ENCODE data around the gene PSMC5.
"Not testable (repeated sequence)": the region's sequence is repeated elsewhere in the genome, so short reads cannot be mapped to it uniquely, and the experiment has no call there.

The PSMC5 gene

GRCh38 chr17:63850401-63850800, 23.2 kb downstream of the PSMC5 start:
- H3K4me3 ChIP-seq (ENCODE audit: low read depth, low read length), result no peak overlapping the region
- DNase-seq (ENCODE audit: low read depth), result no peak
- TF ChIP-seq CTCF (IDR thresholded peaks at IDR 0.05; ENCODE audit: control insufficient read depth, extremely low read depth, insufficient read depth), result no peak

- TF ChIP-seq CTCF (IDR thresholded peaks at IDR 0.05; ENCODE audit: control insufficient read depth, extremely low read depth, insufficient read depth), result no peak
- no peak overlapping the region for H3K4me3 ChIP-seq (ENCODE audit: low read depth, low read length)
- DNase-seq (ENCODE audit: low read depth), result no peak
These were observed 26.0 kb downstream of the PSMC5 start for GRCh38 chr17:63853260-63853659.

DNA sequence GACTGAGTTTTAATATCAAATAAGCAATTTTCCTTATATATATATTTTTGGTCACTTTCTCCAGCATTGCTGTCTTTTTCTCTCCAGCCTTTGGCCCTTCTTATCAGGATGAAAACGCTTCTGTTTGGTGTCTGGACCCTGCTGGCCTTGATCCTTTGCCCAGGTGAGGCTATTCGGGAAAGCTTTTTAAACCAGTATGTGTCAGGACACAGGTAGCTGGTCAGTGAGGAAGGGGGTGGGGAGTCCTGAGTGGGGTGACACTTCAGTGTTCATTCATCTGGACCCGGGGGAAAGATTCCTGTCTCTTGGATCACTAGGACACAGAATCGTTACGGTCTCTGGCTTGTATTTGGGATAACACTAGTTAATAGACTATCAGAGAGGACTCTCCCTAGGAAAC, 27.5 kb downstream of the PSMC5 start:
- no peak for TF ChIP-seq CTCF (IDR thresholded peaks at IDR 0.05; ENCODE audit: control insufficient read depth, extremely low read depth, insufficient read depth)
- H3K4me3 ChIP-seq (ENCODE audit: low read depth, low read length), result no peak overlapping the region
- DNase-seq (ENCODE audit: low read depth), result no peak

DNA sequence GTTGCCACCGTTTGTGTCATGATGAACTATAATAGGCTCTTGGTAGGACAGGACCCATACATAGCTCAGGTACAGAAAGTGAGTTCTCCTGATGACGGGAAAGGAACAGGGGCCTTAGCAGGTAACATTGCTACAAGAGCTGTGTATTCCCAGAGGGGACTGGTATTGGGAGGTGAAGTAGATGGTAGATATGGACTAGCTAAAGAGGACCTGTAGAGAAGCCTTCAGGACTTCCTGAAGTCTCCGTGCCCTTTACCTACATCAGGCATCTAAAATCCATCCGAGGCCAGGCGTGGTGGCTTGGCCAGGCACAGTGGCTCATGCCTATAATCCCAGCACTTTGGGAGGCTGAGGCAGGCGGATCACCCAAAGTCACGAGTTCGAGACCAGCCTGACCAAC, 28.0 kb downstream of the PSMC5 start:
- no peak for TF ChIP-seq CTCF (IDR thresholded peaks at IDR 0.05; ENCODE audit: control insufficient read depth, extremely low read depth, insufficient read depth)
- no peak for DNase-seq (ENCODE audit: low read depth)
- no peak overlapping the region for H3K4me3 ChIP-seq (ENCODE audit: low read depth, low read length)

DNA sequence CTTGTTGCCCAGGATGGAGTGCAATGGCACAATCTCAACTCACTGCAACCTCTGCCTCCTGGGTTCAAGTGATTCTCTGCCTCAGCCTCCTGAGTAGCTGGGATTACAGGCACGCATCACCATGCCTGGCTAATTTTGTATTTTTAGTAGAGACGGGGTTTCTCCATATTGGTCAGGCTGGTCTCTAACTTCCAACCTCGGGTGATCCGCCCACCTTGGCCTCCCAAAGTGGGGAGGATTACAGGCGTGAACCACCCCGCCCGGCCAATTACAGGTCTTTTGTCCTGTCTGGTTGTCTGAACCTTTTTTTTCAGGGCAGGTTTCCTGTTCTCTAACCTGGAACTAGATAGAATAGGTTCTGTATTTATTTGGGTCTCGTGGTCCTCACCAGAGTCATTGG, 29.2 kb downstream of the PSMC5 start:
- not testable (repeated sequence) for DNase-seq (ENCODE audit: low read depth)

GRCh38 chr17:63859257-63859656, 32.0 kb downstream of the PSMC5 start:
- no peak for TF ChIP-seq CTCF (IDR thresholded peaks at IDR 0.05; ENCODE audit: control insufficient read depth, extremely low read depth, insufficient read depth)
- H3K4me3 ChIP-seq (ENCODE audit: low read depth, low read length), result no peak overlapping the region
- DNase-seq (ENCODE audit: low read depth), result no peak

More for the DNA sequence above, 29.2 kb downstream of the PSMC5 start:
- not testable (repeated sequence) for H3K4me3 ChIP-seq (ENCODE audit: low read depth, low read length)

- not testable (repeated sequence) for H3K4me3 ChIP-seq (ENCODE audit: low read depth, low read length); DNase-seq (ENCODE audit: low read depth)
- TF ChIP-seq CTCF (IDR thresholded peaks at IDR 0.05; ENCODE audit: control insufficient read depth, extremely low read depth, insufficient read depth), result 0 out of 2 replicates have a peak, but pooled peaks have one; percentile 20
These were observed 39.4 kb downstream of the PSMC5 start for GRCh38 chr17:63866625-63867024.

- not testable (repeated sequence) for H3K4me3 ChIP-seq (ENCODE audit: low read depth, low read length); DNase-seq (ENCODE audit: low read depth)
These were observed 42.5 kb downstream of the PSMC5 start for GRCh38 chr17:63869491-63870291.

DNA sequence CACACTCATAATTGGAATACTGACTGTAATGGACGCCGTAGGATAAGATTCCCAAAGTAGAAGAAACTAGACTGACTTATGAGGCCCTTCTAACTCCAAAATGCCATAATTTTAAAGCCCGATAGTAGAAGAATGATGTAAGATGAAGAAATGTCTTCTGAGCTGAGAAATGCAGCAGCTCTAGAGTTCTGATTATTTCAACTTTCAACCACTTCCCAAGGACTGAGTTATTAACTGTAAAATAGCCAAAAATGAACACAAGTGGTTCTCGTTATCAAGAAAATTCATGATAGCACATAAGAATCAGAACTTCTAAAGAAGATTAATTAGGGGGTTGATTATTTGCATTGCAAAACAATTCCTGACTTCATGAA, 43.0 kb downstream of the PSMC5 start:
- not testable (repeated sequence) for H3K4me3 ChIP-seq (ENCODE audit: low read depth, low read length); DNase-seq (ENCODE audit: low read depth)

- H3K4me3 ChIP-seq (ENCODE audit: low read depth, low read length); DNase-seq (ENCODE audit: low read depth): not testable (repeated sequence)
These were observed 44.6 kb downstream of the PSMC5 start for GRCh38 chr17:63871646-63872365.

DNA sequence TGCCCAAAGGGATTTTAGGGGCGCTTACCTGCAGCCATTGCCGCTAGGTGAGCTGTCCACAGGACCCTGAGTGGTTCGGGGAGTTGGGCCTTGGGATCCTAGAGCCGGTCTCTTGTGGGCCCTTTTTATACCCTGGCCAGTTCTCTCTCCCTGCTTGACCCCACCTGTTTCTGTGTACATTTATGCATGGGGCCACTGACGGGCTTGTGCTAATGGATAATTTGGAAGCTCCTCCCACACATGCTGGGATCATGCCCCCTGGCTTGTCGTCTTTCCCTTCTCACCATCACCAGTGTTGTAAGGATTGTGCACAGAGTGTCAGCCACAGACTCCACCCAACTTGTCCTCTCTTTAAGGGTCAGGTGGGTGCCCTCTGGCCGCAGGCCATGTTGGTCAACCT, 46.3 kb downstream of the PSMC5 start, which contains the start of gene CSH2:
Gene CSH2 (minus strand): TSS at position 101 of the 400 bp plus-strand sequence. CDS start 63 bp downstream, at position 38.
- not testable (repeated sequence) for H3K4me3 ChIP-seq (ENCODE audit: low read depth, low read length); DNase-seq (ENCODE audit: low read depth)
